VCaP (cell line): ENCODE measurements around the gene TAF1.
"Not testable (repeated sequence)": the region's sequence is repeated elsewhere in the genome, so short reads cannot be mapped to it uniquely, and the experiment has no call there.

Source experiments
- H3K27ac ChIP-seq: fragments of 450-650 bp; 2 replicates; pipeline ENCODE4 v1.5.1; 2017
- TF ChIP-seq, protein P1 (sequence below): fragments of 450-650 bp; conservative IDR thresholded peaks from 2 replicates; pipeline ENCODE4 v1.5.1; 2017; ENCODE audit warnings: mild to moderate bottlenecking, moderate library complexity

TAF1 gene, protein sequence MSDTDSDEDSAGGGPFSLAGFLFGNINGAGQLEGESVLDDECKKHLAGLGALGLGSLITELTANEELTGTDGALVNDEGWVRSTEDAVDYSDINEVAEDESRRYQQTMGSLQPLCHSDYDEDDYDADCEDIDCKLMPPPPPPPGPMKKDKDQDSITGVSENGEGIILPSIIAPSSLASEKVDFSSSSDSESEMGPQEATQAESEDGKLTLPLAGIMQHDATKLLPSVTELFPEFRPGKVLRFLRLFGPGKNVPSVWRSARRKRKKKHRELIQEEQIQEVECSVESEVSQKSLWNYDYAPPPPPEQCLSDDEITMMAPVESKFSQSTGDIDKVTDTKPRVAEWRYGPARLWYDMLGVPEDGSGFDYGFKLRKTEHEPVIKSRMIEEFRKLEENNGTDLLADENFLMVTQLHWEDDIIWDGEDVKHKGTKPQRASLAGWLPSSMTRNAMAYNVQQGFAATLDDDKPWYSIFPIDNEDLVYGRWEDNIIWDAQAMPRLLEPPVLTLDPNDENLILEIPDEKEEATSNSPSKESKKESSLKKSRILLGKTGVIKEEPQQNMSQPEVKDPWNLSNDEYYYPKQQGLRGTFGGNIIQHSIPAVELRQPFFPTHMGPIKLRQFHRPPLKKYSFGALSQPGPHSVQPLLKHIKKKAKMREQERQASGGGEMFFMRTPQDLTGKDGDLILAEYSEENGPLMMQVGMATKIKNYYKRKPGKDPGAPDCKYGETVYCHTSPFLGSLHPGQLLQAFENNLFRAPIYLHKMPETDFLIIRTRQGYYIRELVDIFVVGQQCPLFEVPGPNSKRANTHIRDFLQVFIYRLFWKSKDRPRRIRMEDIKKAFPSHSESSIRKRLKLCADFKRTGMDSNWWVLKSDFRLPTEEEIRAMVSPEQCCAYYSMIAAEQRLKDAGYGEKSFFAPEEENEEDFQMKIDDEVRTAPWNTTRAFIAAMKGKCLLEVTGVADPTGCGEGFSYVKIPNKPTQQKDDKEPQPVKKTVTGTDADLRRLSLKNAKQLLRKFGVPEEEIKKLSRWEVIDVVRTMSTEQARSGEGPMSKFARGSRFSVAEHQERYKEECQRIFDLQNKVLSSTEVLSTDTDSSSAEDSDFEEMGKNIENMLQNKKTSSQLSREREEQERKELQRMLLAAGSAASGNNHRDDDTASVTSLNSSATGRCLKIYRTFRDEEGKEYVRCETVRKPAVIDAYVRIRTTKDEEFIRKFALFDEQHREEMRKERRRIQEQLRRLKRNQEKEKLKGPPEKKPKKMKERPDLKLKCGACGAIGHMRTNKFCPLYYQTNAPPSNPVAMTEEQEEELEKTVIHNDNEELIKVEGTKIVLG (N-terminal part only)

GRCh38 chrX:71365875-71366673 lies at the start of gene TAF1:
Gene TAF1, plus strand, starts transcription at chrX:71366357. Its CDS starts 18 bp downstream, at chrX:71366375.
- peak within 1 kb of the TSS; percentile 87 for H3K27ac ChIP-seq
- TF ChIP-seq, protein P1, sequence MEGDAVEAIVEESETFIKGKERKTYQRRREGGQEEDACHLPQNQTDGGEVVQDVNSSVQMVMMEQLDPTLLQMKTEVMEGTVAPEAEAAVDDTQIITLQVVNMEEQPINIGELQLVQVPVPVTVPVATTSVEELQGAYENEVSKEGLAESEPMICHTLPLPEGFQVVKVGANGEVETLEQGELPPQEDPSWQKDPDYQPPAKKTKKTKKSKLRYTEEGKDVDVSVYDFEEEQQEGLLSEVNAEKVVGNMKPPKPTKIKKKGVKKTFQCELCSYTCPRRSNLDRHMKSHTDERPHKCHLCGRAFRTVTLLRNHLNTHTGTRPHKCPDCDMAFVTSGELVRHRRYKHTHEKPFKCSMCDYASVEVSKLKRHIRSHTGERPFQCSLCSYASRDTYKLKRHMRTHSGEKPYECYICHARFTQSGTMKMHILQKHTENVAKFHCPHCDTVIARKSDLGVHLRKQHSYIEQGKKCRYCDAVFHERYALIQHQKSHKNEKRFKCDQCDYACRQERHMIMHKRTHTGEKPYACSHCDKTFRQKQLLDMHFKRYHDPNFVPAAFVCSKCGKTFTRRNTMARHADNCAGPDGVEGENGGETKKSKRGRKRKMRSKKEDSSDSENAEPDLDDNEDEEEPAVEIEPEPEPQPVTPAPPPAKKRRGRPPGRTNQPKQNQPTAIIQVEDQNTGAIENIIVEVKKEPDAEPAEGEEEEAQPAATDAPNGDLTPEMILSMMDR, result no peak

GRCh38 chrX:71316959-71317358 lies 49.2 kb upstream of the TAF1 start:
- H3K27ac ChIP-seq, result not testable (repeated sequence)

DNA sequence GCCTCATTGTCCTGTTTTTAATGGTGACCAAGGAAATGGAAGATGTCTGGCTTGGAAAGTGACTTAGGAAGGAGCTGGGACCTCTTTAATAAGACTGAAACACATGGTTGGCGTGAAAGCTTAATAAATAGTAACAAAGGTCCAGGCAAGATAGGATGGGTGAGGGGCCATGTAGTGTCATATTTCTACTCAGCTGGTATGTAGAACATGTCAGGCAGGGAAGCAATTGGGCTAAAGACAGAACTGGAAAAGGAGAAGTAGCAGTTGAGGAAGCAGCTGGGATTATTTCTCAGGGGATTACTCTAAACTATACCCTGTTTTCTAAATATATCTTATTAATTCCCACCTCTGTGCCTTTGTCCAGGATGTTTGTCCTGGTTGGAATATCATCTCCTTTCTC lies 46.0 kb upstream of the TAF1 start:
- H3K27ac ChIP-seq, result no peak overlapping the region

GRCh38 chrX:71321731-71322130 lies 44.4 kb upstream of the TAF1 start:
- TF ChIP-seq, protein P1, result no peak

More for the DNA sequence above, 46.0 kb upstream of the TAF1 start:
- TF ChIP-seq, protein P1, result no peak

GRCh38 chrX:71324452-71324851 lies 41.7 kb upstream of the TAF1 start:
- not testable (repeated sequence) for H3K27ac ChIP-seq

More at GRCh38 chrX:71321731-71322130, 44.4 kb upstream of the TAF1 start:
- no peak overlapping the region for H3K27ac ChIP-seq

DNA sequence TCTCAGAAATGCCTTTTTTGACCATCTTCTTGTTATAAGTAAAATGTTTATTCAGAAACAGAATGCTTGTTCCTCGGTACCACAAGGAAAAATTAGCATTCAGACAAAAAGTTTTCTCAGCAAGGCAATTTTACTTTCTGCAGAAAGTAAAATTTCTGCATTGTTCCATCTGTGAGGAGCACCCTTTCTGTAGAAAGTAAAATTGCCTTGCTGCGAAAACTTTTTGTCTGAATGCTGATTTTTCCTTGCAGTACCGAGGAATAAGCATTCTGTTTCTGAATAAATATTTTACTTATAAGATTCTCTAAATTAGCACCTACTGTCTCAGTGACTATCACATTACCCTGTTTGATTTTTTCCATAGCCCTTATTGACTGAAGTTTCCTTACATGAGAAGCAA lies 39.8 kb upstream of the TAF1 start:
- TF ChIP-seq, protein P1, result no peak

DNA sequence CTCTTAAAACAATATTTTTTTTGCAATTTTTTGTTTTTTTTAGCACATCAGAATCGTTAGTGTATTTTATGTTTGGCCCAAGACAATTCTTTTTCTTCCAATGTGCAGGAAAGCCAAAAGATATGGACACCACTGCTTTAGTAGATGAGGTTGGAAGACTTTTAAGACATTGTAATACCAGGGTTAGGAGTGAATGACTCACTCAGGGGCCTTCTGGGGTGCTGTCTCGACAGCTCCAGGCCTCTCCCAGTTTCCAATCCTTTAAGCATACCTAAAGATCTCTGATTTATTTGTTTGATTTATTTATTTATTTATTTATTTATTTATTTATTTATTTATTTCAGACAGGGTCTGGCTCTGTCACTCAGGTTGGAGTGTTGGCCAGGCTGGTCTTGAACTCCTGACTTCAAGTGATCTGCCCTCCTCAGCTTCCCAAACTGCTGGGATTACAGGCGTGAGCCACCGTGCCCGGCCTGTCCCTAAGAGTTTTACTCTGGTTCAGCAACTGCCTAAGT lies 16.9 kb upstream of the TAF1 start:
- H3K27ac ChIP-seq, result not testable (repeated sequence)

More for the DNA sequence above, 39.8 kb upstream of the TAF1 start:
- no peak overlapping the region for H3K27ac ChIP-seq

DNA sequence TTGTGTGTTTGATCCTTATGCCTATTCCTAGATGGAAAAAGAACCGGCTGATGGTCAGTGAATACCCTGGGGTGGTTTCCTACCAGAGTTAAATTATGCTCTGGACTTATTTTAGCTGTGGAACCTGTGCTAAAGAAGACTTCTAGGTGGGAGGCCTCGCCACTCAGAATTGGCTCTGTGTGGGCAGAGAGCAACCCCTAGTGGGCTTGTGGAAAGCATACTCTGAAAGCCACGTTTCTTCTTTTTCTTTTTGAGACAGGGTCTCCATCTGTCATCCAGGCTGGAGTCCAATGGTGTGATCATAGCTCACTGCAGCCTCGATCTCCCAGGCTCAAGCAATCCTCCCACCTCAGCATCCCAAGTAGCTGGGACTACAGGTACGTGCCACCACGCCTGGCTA lies 16.3 kb upstream of the TAF1 start:
- H3K27ac ChIP-seq, result not testable (repeated sequence)

DNA sequence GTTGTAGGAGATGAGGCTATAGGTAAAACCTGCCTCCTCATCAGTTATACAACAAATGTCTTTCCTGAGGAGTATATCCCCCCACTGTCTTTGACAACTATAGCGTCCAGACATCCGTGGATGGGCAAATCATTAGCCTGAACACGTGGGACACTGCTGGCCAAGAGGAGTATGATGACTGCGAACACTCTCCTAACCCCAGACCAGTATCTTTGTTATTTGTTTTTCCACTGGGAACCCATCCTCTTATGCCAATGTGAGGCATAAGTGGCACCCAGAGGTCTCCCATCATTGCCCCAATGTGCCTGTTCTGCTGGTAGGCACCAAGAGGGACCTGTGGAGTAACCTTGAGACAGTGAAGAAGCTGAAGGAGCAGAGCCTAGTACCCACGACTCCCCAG lies 13.7 kb upstream of the TAF1 start:
- H3K27ac ChIP-seq, result not testable (repeated sequence)
